K562 (cell line): ENCODE measurements around the gene NRXN3. TPM values are rescaled to one million over a fixed set of nuclear protein-coding genes. Genes with fewer than 3 reads are reported as not detected.

Experiments used
- ARNT ChIP-seq, 2 experiments: fragments of 450-650 bp; IDR thresholded peaks; 2 replicates each; pipeline ENCODE4 v1.6.1; 2016; ENCODE audit warnings: mild to moderate bottlenecking in 1 of 2
- ASH1L ChIP-seq: fragments of 450-650 bp; IDR thresholded peaks from 2 replicates; pipeline ENCODE4 v1.6.1; 2018; ENCODE audit warnings: borderline replicate concordance, mild to moderate bottlenecking, low read depth; ENCODE audit not compliant: partially characterized antibody
- CEBPB ChIP-seq: fragments of 450-650 bp; IDR thresholded peaks from 2 replicates; pipeline ENCODE4 v1.6.1; 2016; ENCODE audit warnings: missing genetic modification characterization, missing compliant biosample characterization
- CEBPG ChIP-seq, 3 experiments: fragments of 200-800 bp in 1 of 3; sonication (Bioruptor generic) in 1 of 3; sonication (generic) in 1 of 3; formaldehyde crosslinking in 1 of 3; IDR thresholded peaks in 2 of 3; conservative IDR thresholded peaks in 1 of 3; 2 replicates each; pipeline versions ENCODE4 v1.6.1 to v1.8.0; 2016 to 2022; ENCODE audit warnings: missing compliant biosample characterization in 2 of 3, missing genetic modification characterization in 2 of 3, mild to moderate bottlenecking in 1 of 3, missing genetic modification reagents in 1 of 3
- DACH1 ChIP-seq: fragments of 450-650 bp; IDR thresholded peaks from 2 replicates; pipeline ENCODE4 v1.6.1; 2018; ENCODE audit not compliant: partially characterized antibody
- ELF1 ChIP-seq: fragments of 200-800 bp; sonication (Bioruptor generic); IDR thresholded peaks from 2 replicates; pipeline ENCODE4 v1.6.1; 2016; ENCODE audit warnings: missing genetic modification characterization, missing compliant biosample characterization
- ETV1 ChIP-seq: fragments of 450-650 bp; conservative IDR thresholded peaks from 2 replicates; pipeline ENCODE4 v1.6.1; 2016; ENCODE audit warnings: missing genetic modification characterization, control low read depth, low read depth, missing compliant biosample characterization
- HES1 ChIP-seq: fragments of 450-650 bp; IDR thresholded peaks from 2 replicates; pipeline ENCODE4 v1.6.1; 2016; ENCODE audit warnings: low read depth, mild to moderate bottlenecking, moderate library complexity
- HLTF ChIP-seq: fragments of 450-650 bp; IDR thresholded peaks from 2 replicates; pipeline ENCODE4 v1.6.1; 2016
- PTBP1 ChIP-seq: fragments of 200-400 bp; formaldehyde crosslinking; IDR thresholded peaks from 2 replicates; pipeline ENCODE4 v1.6.1; 2017; ENCODE audit warnings: low read depth, low read length
- RAD21 ChIP-seq, 2 experiments: fragments of 250-450 bp in 1 of 2; fragments of 450-650 bp in 1 of 2; sonication (Bioruptor Pico) in 1 of 2; formaldehyde crosslinking in 1 of 2; IDR thresholded peaks in 1 of 2; conservative IDR thresholded peaks in 1 of 2; 2 replicates each; pipeline versions ENCODE4 v1.4.0 to v1.8.0; 2020 to 2022; ENCODE audit warnings: mild to moderate bottlenecking in 2 of 2, moderate library complexity in 1 of 2
- THAP12 ChIP-seq: fragments of 250-450 bp; sonication (Bioruptor Pico); IDR thresholded peaks from 2 replicates; pipeline ENCODE4 v1.9.0; 2021; ENCODE audit warnings: mild to moderate bottlenecking, inconsistent platforms
- polyA plus RNA-seq, 8 experiments: library from polyadenylated mRNA; depleted of rRNA in 4 of 8; stranded (reverse) in 5 of 8; unstranded in 3 of 8; fragments of >200 nt; fragmentation: Nextera tagmentation in 2 of 8; fragmentation: Illumina TruSeq in 1 of 8; extraction: Ambion mirVana in 2 of 8; extraction: Trizol in 1 of 8; gene quantifications; 2 replicates each; pipeline versions ENCODE4 v1.2.1 to v1.2.3, GENCODE V29; 2011 to 2014; ENCODE audit warnings: inconsistent platforms in 1 of 8, missing spikeins in 1 of 8
- total RNA-seq, 7 experiments: library from RNA; depleted of rRNA in 6 of 7; stranded (reverse); fragments of >200 nt in 6 of 7; fragmentation: Illumina TruSeq in 2 of 7; extraction: Trizol in 2 of 7; gene quantifications; 2 replicates each; pipeline versions ENCODE4 v1.2.1 to v1.2.3, GENCODE V29; 2011 to 2021; ENCODE audit warnings: low replicate concordance in 1 of 7
- TF ChIP-seq, protein P1 (sequence below), 2 experiments: fragments of 450-650 bp; formaldehyde crosslinking in 1 of 2; IDR thresholded peaks; 2 replicates each; pipeline versions ENCODE4 v1.4.0 to v1.6.1; 2014 to 2020; ENCODE audit warnings: mild to moderate bottlenecking in 2 of 2, borderline replicate concordance in 1 of 2, low read depth in 1 of 2

Gene NRXN3
- total and polyA plus RNA-seq, 9 of the 15 experiments (the other 6 are each of a cell fraction or from before 2014, with no cell fraction given), result 0.09 TPM; not detected in 8

GRCh38 chr14:78448164-78449094 is 278.3 kb downstream of the NRXN3 start (continued):
- TF ChIP-seq ASH1L (no peak), DACH1 (no peak), THAP12 (CRISPR knock-in tag) (no peak), CEBPB (tag) (peak; percentile 93), RAD21 (CRISPR knock-in tag; conservative IDR thresholded peaks at IDR 0.05 in 1 of 2, IDR thresholded peaks at IDR 0.05 in 1 of 2) (peak; percentile 40 to 55), HES1 (no peak), ETV1 (tag) (peak; percentile 97), ARNT (IDR thresholded peaks at IDR 0.05) (no peak), ELF1 (no peak), CEBPG (CRISPR knock-in tag; IDR thresholded peaks at IDR 0.05) (peak; percentile 48; the same call in 1 of the 2 replicates), CEBPG (tag; conservative IDR thresholded peaks at IDR 0.05 in 1 of 2, IDR thresholded peaks at IDR 0.05 in 1 of 2) (peak; percentile 87 to 95), PTBP1 (no peak), HLTF (no peak)
- TF ChIP-seq, protein P1, sequence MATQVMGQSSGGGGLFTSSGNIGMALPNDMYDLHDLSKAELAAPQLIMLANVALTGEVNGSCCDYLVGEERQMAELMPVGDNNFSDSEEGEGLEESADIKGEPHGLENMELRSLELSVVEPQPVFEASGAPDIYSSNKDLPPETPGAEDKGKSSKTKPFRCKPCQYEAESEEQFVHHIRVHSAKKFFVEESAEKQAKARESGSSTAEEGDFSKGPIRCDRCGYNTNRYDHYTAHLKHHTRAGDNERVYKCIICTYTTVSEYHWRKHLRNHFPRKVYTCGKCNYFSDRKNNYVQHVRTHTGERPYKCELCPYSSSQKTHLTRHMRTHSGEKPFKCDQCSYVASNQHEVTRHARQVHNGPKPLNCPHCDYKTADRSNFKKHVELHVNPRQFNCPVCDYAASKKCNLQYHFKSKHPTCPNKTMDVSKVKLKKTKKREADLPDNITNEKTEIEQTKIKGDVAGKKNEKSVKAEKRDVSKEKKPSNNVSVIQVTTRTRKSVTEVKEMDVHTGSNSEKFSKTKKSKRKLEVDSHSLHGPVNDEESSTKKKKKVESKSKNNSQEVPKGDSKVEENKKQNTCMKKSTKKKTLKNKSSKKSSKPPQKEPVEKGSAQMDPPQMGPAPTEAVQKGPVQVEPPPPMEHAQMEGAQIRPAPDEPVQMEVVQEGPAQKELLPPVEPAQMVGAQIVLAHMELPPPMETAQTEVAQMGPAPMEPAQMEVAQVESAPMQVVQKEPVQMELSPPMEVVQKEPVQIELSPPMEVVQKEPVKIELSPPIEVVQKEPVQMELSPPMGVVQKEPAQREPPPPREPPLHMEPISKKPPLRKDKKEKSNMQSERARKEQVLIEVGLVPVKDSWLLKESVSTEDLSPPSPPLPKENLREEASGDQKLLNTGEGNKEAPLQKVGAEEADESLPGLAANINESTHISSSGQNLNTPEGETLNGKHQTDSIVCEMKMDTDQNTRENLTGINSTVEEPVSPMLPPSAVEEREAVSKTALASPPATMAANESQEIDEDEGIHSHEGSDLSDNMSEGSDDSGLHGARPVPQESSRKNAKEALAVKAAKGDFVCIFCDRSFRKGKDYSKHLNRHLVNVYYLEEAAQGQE (IDR thresholded peaks at IDR 0.05; ENCODE audit: borderline replicate concordance), result peak; percentile 43; the same call in 1 of the 2 replicates
- TF ChIP-seq, protein P1 (CRISPR knock-in tag; IDR thresholded peaks at IDR 0.05; ENCODE audit: low read depth), result no peak
